ENCODE results near the gene GOLGA6L7.
"Not testable (repeated sequence)": the region's sequence is repeated elsewhere in the genome, so short reads cannot be mapped to it uniquely, and the experiment has no call there.

GOLGA6L7 gene

GRCh38 chr15:28843520-28843919, 4.9 kb downstream of the GOLGA6L7 start:
- DNase-seq = not testable (repeated sequence)

DNA sequence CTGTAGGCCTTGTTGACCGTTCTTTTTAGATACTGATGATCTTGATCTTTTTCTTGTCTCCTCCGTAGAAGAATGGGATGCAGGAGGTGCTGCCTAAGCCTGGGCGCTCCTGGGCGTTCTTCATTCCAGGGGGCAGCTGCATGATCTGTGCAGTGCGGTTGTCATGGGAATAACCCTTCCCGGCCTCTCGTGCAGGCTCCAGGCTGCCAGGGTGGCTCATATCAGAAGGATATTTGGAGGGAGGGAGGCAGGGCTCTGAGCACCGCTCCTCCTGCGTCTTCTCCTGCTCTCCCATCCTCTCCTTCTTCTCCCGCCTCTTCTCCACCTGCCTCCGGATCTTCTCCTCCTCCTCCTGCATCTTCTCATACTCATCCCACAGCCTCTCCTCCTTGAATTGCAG, 6.2 kb downstream of the GOLGA6L7 start:
- DNase-seq = not testable (repeated sequence)

- not testable (repeated sequence) for DNase-seq
These were observed 8.2 kb downstream of the GOLGA6L7 start for GRCh38 chr15:28840285-28840684.

GRCh38 chr15:28834957-28835585, 13.4 kb downstream of the GOLGA6L7 start:
- DNase-seq = not testable (repeated sequence)

GRCh38 chr15:28831897-28832587, 16.4 kb downstream of the GOLGA6L7 start:
- peak; percentile 63 for DNase-seq

DNA sequence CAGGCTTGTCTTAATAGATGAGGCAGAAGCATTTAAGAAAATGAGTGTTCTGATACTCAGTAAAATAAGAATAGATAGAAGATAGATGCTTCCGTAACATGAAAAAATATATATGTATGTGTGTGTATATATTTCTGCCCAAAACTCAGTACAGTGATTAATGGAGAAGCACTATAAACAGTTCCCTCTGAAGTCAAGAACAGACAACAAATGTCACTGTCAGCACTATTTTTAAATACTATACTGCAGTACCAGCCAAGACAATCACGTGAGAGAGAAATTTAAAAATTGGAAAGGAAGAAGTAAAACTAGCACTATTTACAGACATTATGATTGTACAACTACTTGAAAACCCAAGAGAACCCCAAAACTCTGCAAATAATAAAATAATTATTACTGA, 27.0 kb downstream of the GOLGA6L7 start:
- DNase-seq = not testable (repeated sequence)

GRCh38 chr15:28819930-28820295, 28.5 kb downstream of the GOLGA6L7 start:
- not testable (repeated sequence) for DNase-seq

GRCh38 chr15:28819019-28819929, 29.2 kb downstream of the GOLGA6L7 start:
- DNase-seq = not testable (repeated sequence)

DNA sequence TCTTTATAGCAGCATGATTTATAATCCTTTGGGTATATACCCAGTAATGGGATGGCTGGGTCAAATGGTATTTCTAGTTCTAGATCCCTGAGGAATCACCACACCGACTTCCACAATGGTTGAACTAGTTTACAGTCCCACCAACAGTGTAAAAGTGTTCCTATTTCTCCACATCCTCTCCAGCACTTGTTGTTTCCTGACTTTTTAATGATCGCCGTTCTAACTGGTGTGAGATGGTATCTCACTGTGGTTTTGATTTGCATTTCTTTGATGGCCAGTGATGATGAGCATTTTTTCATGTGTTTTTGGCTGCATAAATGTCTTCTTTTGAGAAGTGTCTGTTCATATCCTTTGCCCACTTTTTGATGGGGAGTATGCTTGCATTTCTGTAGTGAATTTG, 30.3 kb downstream of the GOLGA6L7 start:
- DNase-seq = not testable (repeated sequence)

DNA sequence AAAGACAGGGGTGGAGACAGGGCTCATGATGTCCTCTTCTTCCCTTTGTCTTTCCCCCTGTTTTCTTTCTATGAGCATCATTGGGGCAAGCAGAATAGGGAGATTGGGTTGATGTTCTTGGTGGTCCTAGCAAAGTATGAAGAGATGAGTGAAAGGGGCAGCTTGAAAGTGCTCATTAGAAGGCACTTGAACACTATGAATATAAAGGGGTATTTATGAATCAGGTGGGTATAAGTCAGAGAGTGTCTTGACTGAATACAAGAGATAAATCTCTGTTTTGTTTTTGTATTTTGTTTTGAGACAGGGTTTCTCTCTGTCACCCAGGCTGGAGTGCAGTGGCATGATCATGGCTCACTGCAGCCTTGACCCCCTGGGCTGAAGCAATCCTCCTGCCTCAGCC, 34.4 kb downstream of the GOLGA6L7 start:
- not testable (repeated sequence) for DNase-seq

- not testable (repeated sequence) for DNase-seq
These were observed 35.1 kb downstream of the GOLGA6L7 start for GRCh38 chr15:28813392-28813791.

DNA sequence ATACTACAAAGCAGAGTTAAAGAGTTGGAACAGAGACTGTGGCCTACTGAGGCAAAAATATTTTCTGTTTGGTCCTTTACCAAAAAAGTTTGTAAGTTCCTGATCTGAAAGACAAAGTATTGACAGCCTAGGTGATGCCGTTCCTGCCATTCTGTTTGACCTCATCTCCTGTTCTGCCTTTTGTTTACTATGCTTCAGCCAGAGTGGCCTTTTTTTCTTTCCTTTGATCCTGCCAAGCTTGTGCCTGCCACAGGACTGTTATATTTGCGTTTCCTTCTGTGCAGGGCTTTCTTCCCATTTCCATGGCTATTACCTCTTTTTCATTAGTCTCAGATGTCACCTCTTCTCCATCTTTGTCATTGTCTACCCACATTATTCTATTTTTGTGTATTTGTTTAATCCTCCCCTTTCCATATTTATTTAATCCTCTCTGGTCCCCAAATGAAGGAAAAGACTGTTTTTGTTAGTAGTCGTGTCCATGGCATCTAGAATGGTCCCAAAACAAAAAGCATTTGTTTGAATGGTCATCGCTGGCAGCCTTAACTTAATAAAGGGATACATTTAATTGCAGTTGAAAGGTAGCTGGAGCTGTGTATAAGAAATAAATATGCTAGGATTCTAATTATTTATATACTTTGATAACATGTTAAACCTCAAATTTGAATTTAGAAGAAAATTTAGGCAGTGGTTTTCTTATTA, 36.4 kb downstream of the GOLGA6L7 start:
- not testable (repeated sequence) for DNase-seq

GRCh38 chr15:28810444-28810843, 38.0 kb downstream of the GOLGA6L7 start:
- not testable (repeated sequence) for DNase-seq

- not testable (repeated sequence) for DNase-seq
These were observed 40.3 kb downstream of the GOLGA6L7 start for GRCh38 chr15:28808136-28808535.

- DNase-seq = not testable (repeated sequence)
These were observed 48.1 kb downstream of the GOLGA6L7 start for GRCh38 chr15:28800366-28800765.

GRCh38 chr15:28798234-28798633, 50.2 kb downstream of the GOLGA6L7 start:
- not testable (repeated sequence) for DNase-seq

DNA sequence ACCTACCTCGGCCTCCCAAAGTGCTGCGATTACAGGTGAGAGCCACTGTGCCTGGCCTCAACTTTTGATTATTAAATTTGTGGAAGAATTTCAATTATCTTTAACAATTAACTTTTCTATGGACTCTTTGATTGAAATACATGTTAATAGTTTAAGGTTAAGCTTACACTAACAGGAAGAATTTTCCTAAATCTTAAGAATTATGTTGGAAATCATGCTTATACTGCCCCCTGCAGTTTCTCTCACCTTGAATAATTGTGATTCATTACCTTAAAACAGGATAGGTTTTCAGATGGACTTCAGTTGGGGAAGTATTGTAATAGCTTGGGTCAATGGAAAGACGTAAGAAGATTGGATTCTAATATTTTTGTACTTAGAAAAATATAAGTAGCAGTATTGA, 54.2 kb downstream of the GOLGA6L7 start:
- not testable (repeated sequence) for DNase-seq

Data from activated CD4-positive, alpha-beta T cell treated with anti-CD3 and anti-CD28 coated beads, Interleukin-2, amount 50 U/mL, for 1 hour (primary cell).